ENCODE measurements around the gene SEPHS2. TPM values are rescaled to one million over a fixed set of nuclear protein-coding genes. Genes with fewer than 3 reads are reported as not detected.
"Not testable (repeated sequence)": the region's sequence is repeated elsewhere in the genome, so short reads cannot be mapped to it uniquely, and the experiment has no call there.

Gene SEPHS2
- total RNA-seq, 1 donor from 2014 or later, result 48.4 TPM

- DNase-seq (ENCODE audit: low spot score), result no peak
These were observed 46.1 kb downstream of the SEPHS2 start for GRCh38 chr16:30399435-30400186.

- DNase-seq (ENCODE audit: low spot score), result no peak
These were observed 46.8 kb downstream of the SEPHS2 start for GRCh38 chr16:30398661-30399434.

- DNase-seq (ENCODE audit: low spot score), result no peak
These were observed 47.7 kb downstream of the SEPHS2 start for GRCh38 chr16:30397776-30398660.

DNA sequence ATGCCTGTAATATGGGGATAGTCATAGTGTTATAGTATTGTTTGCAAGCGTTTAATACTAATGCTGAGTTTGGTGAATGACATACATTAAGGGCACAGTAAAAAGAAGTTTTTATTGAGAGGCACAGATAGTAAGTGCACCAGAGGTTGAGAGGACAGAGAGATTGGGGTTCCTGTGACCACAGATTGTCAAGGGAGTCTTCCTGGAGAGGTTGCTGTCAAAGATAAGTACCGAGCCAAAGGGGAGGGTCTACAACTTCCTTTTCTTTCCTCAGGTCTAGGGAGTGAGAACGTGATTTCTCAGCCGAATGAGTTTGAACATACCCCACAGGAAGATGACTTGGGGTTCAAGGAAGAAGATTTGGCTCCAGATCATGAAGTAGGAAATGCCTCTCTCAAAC is 48.6 kb downstream of the SEPHS2 start:
- DNase-seq (ENCODE audit: low spot score), result no peak

DNA sequence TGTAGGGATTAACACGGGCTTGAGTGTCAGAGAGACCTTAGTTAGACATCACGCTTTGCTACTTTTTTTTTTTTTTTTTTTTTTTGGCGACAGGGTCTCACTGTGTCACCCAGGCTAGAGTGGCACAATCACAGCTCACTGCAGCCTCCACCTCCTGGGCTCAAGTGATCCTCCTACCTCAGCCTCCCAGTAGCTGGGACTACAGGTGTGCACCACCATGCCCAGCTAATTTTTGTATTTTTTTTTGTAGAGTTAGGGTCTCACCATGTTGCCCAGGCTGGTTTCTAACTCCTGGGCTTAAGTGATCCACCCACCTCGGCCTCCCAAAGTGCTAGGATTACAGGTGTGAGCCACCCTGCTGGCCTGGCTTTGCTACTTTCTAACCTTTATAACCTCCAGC is 49.0 kb downstream of the SEPHS2 start:
- DNase-seq (ENCODE audit: low spot score), result not testable (repeated sequence)

- no peak for DNase-seq (ENCODE audit: low spot score)
These were observed 49.6 kb downstream of the SEPHS2 start for GRCh38 chr16:30395992-30396585.

GRCh38 chr16:30395155-30395991 is 50.3 kb downstream of the SEPHS2 start, which contains the start of gene ZNF48:
TSS of gene ZNF48 (plus strand) at chr16:30395420. CDS start at chr16:30395795, 375 bp downstream.
- DNase-seq (ENCODE audit: low spot score), result peak; percentile 93

DNA sequence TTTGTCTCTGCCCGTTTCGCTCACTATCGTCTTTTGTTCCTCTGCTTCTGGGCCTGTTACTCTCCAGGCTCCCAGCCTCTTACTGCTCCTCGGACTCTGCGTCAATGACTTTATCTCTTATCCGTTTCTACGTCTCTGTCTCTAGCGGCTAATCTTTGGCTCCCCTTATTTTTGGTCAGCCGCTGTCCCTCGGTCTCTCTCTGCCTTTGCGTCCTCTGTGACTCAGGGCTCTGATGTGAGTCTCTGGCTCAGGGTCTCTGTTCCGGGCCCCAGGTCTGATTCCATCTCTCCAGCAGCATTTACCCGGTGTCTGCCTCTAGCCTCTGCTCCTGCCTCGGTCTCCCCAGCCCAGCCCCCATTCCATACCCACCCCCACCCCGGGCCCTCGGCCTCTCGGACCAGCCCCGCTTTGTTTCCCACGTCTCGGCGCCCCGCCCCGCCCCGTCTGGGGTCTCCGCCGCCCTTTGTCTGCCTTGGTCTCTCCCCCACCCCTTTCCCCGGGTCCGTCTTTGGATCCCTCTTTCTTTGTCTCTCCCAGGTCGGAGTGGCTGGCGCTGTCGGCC is 51.0 kb downstream of the SEPHS2 start:
- DNase-seq (ENCODE audit: low spot score), result no peak

Other genes starting within 250 kb of the SEPHS2 start
- gene SULT1A3, start 246.6 kb downstream of the SEPHS2 start, total RNA-seq, result 9.4 TPM
- 25.7 TPM for gene NPIPB13, start 197.4 kb downstream of the SEPHS2 start, total RNA-seq
- gene CD2BP2, start 90.6 kb downstream of the SEPHS2 start, total RNA-seq, result 57.4 TPM
- gene TBC1D10B, start 75.4 kb downstream of the SEPHS2 start, total RNA-seq, result 42.1 TPM
- gene MYL11, start 71.1 kb downstream of the SEPHS2 start, total RNA-seq, result not detected
- 2.3 TPM for gene SEPTIN1, start 63.3 kb downstream of the SEPHS2 start, total RNA-seq
- 5.3 TPM for gene ZNF48, start 50.5 kb downstream of the SEPHS2 start, total RNA-seq
- gene ZNF771, start 38.3 kb downstream of the SEPHS2 start, total RNA-seq, result 6.3 TPM
- gene DCTPP1, start 15.8 kb downstream of the SEPHS2 start, total RNA-seq, result 26.8 TPM
- 6.8 TPM for gene ITGAL, start 26.9 kb upstream of the SEPHS2 start, total RNA-seq
- 24.8 TPM for gene ZNF768, start 80.7 kb upstream of the SEPHS2 start, total RNA-seq
- gene ZNF747, start 89.0 kb upstream of the SEPHS2 start, total RNA-seq, result 9.6 TPM
- gene ZNF764, start 112.5 kb upstream of the SEPHS2 start, total RNA-seq, result 5.9 TPM
- gene ZNF688, start 125.8 kb upstream of the SEPHS2 start, total RNA-seq, result 12.1 TPM
- 10.1 TPM for gene ZNF785, start 139.8 kb upstream of the SEPHS2 start, total RNA-seq
- gene ZNF689, start 164.5 kb upstream of the SEPHS2 start, total RNA-seq, result 5.9 TPM
- 36.9 TPM for gene PRR14, start 205.1 kb upstream of the SEPHS2 start, total RNA-seq
- gene FBRS, start 212.6 kb upstream of the SEPHS2 start, total RNA-seq, result 46.2 TPM

Measured in mesenteric fat pad (tissue), 1 donor.